Neuronal stem cell (in vitro differentiated cells): ENCODE data around the gene ANAPC15.

Experiments used
- DNase-seq: peaks from one replicate; pipeline ENCODE4 v3.0.0-alpha.2; 2013; ENCODE audit warnings: low spot score
- H2AFZ ChIP-seq: one replicate; pipeline ENCODE4 v1.6.1; 2013; ENCODE audit warnings: mild to moderate bottlenecking, low read length, inconsistent platforms
- H2AK5ac ChIP-seq: 2 replicates; pipeline ENCODE4 v1.6.1; 2013; ENCODE audit warnings: low read depth, mild to moderate bottlenecking, inconsistent platforms, low read length, moderate library complexity, mixed read lengths
- H2BK120ac ChIP-seq: 2 replicates; pipeline ENCODE4 v1.6.1; 2013; ENCODE audit warnings: low read depth, mild to moderate bottlenecking, inconsistent platforms, low read length, moderate library complexity, mixed read lengths
- H2BK12ac ChIP-seq: one replicate; pipeline ENCODE4 v1.6.1; 2013; ENCODE audit warnings: low read length, inconsistent platforms
- H2BK15ac ChIP-seq: 2 replicates; pipeline ENCODE4 v1.6.1; 2013; ENCODE audit warnings: mild to moderate bottlenecking, low read length, inconsistent platforms, mixed read lengths
- H2BK5ac ChIP-seq: one replicate; pipeline ENCODE4 v1.6.1; 2013; ENCODE audit warnings: inconsistent platforms, mild to moderate bottlenecking, low read length, moderate library complexity
- H3K14ac ChIP-seq: one replicate; pipeline ENCODE4 v1.6.1; 2013; ENCODE audit warnings: low read length, inconsistent platforms
- H3K18ac ChIP-seq: 2 replicates; pipeline ENCODE4 v1.6.1; 2013; ENCODE audit warnings: low read length, inconsistent platforms
- H3K23ac ChIP-seq: 2 replicates; pipeline ENCODE4 v1.6.1; 2013; ENCODE audit warnings: low read depth, mild to moderate bottlenecking, mixed read lengths, low read length, inconsistent platforms; ENCODE audit not compliant: poor library complexity
- H3K27ac ChIP-seq: replicated peaks from 3 replicates; pipeline ENCODE4 v1.5.1; 2013; ENCODE audit warnings: low read length, inconsistent platforms
- H3K27me3 ChIP-seq, 3 experiments: 2 replicates each; pipeline ENCODE4 v1.6.1; 2013; ENCODE audit warnings: low read length in 3 of 3, mild to moderate bottlenecking in 2 of 3, inconsistent platforms in 1 of 3, low read depth in 1 of 3, mixed read lengths in 1 of 3, moderate library complexity in 1 of 3; ENCODE audit not compliant: control insufficient read depth in 3 of 3, insufficient read depth in 3 of 3
- H3K36me3 ChIP-seq, 2 donors: replicated peaks in 1 of 2; 2 replicates each; pipeline ENCODE4 v1.6.1; 2013; ENCODE audit warnings: low read length in 2 of 2; ENCODE audit not compliant: control insufficient read depth in 2 of 2, insufficient read depth in 2 of 2
- H3K4ac ChIP-seq: 2 replicates; pipeline ENCODE4 v1.6.1; 2013; ENCODE audit warnings: inconsistent platforms, mild to moderate bottlenecking, low read length, moderate library complexity
- H3K4me1 ChIP-seq, 2 donors: 1 replicate in 1 of 2; 2 replicates in 1 of 2; pipeline ENCODE4 v1.6.1; 2013; ENCODE audit warnings: low read length in 2 of 2, low read depth in 1 of 2; ENCODE audit not compliant: control insufficient read depth in 2 of 2, insufficient read depth in 1 of 2
- H3K4me2 ChIP-seq: one replicate; pipeline ENCODE4 v1.6.1; 2013; ENCODE audit warnings: mild to moderate bottlenecking, low read length, inconsistent platforms; ENCODE audit not compliant: insufficient read depth, poor library complexity, severe bottlenecking
- H3K4me3 ChIP-seq, 2 donors: 2 replicates each; pipeline ENCODE4 v1.5.1; 2013; ENCODE audit warnings: low read length in 2 of 2, mild to moderate bottlenecking in 2 of 2, inconsistent platforms in 1 of 2, moderate library complexity in 1 of 2
- H3K79me1 ChIP-seq: one replicate; pipeline ENCODE4 v1.6.1; 2013; ENCODE audit warnings: low read depth, mild to moderate bottlenecking, inconsistent platforms, low read length, moderate library complexity
- H3K9ac ChIP-seq: one replicate; pipeline ENCODE4 v1.6.1; 2013; ENCODE audit warnings: mild to moderate bottlenecking, low read depth, low read length, inconsistent platforms; ENCODE audit not compliant: poor library complexity
- H3K9me3 ChIP-seq, 2 donors: replicated peaks in 1 of 2; 2 replicates each; pipeline versions ENCODE3 to v1.6.1; 2013; ENCODE audit warnings: low read length in 2 of 2, mild to moderate bottlenecking in 2 of 2, inconsistent platforms in 1 of 2, low read depth in 1 of 2, mixed read lengths in 1 of 2, moderate library complexity in 1 of 2; ENCODE audit not compliant: control insufficient read depth in 2 of 2, insufficient read depth in 1 of 2
- H4K8ac ChIP-seq: one replicate; pipeline ENCODE4 v1.6.1; 2013; ENCODE audit warnings: low read depth, mild to moderate bottlenecking, inconsistent platforms, low read length, moderate library complexity
- H4K91ac ChIP-seq: one replicate; pipeline ENCODE4 v1.6.1; 2013; ENCODE audit warnings: low read length, low read depth, mild to moderate bottlenecking, inconsistent platforms; ENCODE audit not compliant: poor library complexity
- WGBS, 2 donors: extraction: QIAGEN DNeasy Blood & Tissue Kit; methylation state at CpG; one replicate each; pipeline ENCODE4 v1.1.7; 2013; ENCODE audit warnings: missing lambda C conversion rate in 2 of 2, mixed read lengths in 1 of 2; ENCODE audit not compliant: insufficient read length in 2 of 2, insufficient replicate concordance in 1 of 2; ENCODE audit errors: extremely low coverage in 2 of 2; 5-methylcytosine and 5-hydroxymethylcytosine counted together

ANAPC15 gene

GRCh38 chr11:72088076-72088808, 24.3 kb downstream of the ANAPC15 start:
- H2AK5ac ChIP-seq, result no peak overlapping the region
- peaks cover 0 to 2% of the 10 kb centered on the region in 2 donors for H3K4me1 ChIP-seq
- no peak overlapping the region for H2BK15ac ChIP-seq
- H3K4ac ChIP-seq, result no peak overlapping the region
- H3K4me2 ChIP-seq, result no peak overlapping the region
- no peak overlapping the region for H2BK12ac ChIP-seq
- no peak overlapping the region for H2AFZ ChIP-seq
- DNase-seq, result no peak
- no peaks in the 10 kb centered on the region for H3K9me3 ChIP-seq
- H2BK120ac ChIP-seq, result no peak overlapping the region
- H3K79me1 ChIP-seq, result no peaks in the 10 kb centered on the region
- no peak overlapping the region for H4K8ac ChIP-seq
- no peak overlapping the region for H3K4me3 ChIP-seq
- H2BK5ac ChIP-seq, result no peak overlapping the region
- no CpG with 5 or more reads among the region's 4 CpGs for WGBS, 2 donors
- peaks cover 5 to 41% of the 10 kb centered on the region in 2 donors for H3K36me3 ChIP-seq
- H4K91ac ChIP-seq, result no peak overlapping the region
- H3K14ac ChIP-seq, result no peak overlapping the region
- no peak overlapping the region for H3K23ac ChIP-seq
- no peak overlapping the region for H3K9ac ChIP-seq
- no peak overlapping the region for H3K27ac ChIP-seq
- H3K18ac ChIP-seq, result no peak overlapping the region
- H3K27me3 ChIP-seq, result no peaks in the 10 kb centered on the region

- Histone ChIP-seq H4K91ac (no peak overlapping the region), H3K4me3 (no peak overlapping the region), H3K23ac (no peak overlapping the region), H2BK5ac (no peak overlapping the region), H3K4ac (no peak overlapping the region), H2AK5ac (no peak overlapping the region), H3K9me3 (no peaks in the 10 kb centered on the region), H2BK12ac (no peak overlapping the region), H3K79me1 (no peaks in the 10 kb centered on the region), H3K36me3 (peaks cover 5 to 36% of the 10 kb centered on the region in 2 donors), H3K4me1 (peaks cover 2 to 3% of the 10 kb centered on the region in 2 donors), H2BK15ac (no peak overlapping the region), H3K27me3 (no peaks in the 10 kb centered on the region), H3K14ac (no peak overlapping the region), H3K4me2 (peak overlapping the region; percentile 35), H3K27ac (peak overlapping the region; percentile 42), H3K18ac (no peak overlapping the region), H3K9ac (no peak overlapping the region), H4K8ac (no peak overlapping the region), H2BK120ac (no peak overlapping the region), H2AFZ (no peak overlapping the region)
- DNase-seq, result no peak
- no CpG with 5 or more reads among the region's 3 CpGs for WGBS, 2 donors
Observed at GRCh38 chr11:72085621-72086351, 26.7 kb downstream of the ANAPC15 start.

- no peak overlapping the region for H4K8ac ChIP-seq
- H2BK120ac ChIP-seq, result no peak overlapping the region
- no peak overlapping the region for H3K14ac ChIP-seq
- peaks cover 2 to 3% of the 10 kb centered on the region in 2 donors for H3K4me1 ChIP-seq
- H3K18ac ChIP-seq, result no peak overlapping the region
- H3K79me1 ChIP-seq, result no peaks in the 10 kb centered on the region
- no peak overlapping the region for H2AFZ ChIP-seq
- no peak overlapping the region for H2BK5ac ChIP-seq
- H3K4me2 ChIP-seq, result no peak overlapping the region
- H2BK15ac ChIP-seq, result no peak overlapping the region
- no peak overlapping the region for H2AK5ac ChIP-seq
- no peak overlapping the region for H4K91ac ChIP-seq
- H3K23ac ChIP-seq, result no peak overlapping the region
- H3K9me3 ChIP-seq, result no peaks in the 10 kb centered on the region
- no peaks in the 10 kb centered on the region for H3K27me3 ChIP-seq
- H3K4me3 ChIP-seq, result no peak overlapping the region
- DNase-seq, result no peak
- H3K9ac ChIP-seq, result no peak overlapping the region
- no peak overlapping the region for H3K27ac ChIP-seq
- no CpG with 5 or more reads among the region's 1 CpG for WGBS, 2 donors
- peaks cover 4 to 27% of the 10 kb centered on the region in 2 donors for H3K36me3 ChIP-seq
- H3K4ac ChIP-seq, result no peak overlapping the region
- H2BK12ac ChIP-seq, result no peak overlapping the region
Observed at GRCh38 chr11:72084965-72085364, 27.5 kb downstream of the ANAPC15 start.

- H3K27ac ChIP-seq, result no peak overlapping the region
- no peaks in the 10 kb centered on the region for H3K9me3 ChIP-seq
- H4K91ac ChIP-seq, result no peak overlapping the region
- H3K4ac ChIP-seq, result no peak overlapping the region
- no peak overlapping the region for H2BK12ac ChIP-seq
- no peaks in the 10 kb centered on the region for H3K79me1 ChIP-seq
- H3K4me2 ChIP-seq, result no peak overlapping the region
- no peak overlapping the region for H3K23ac ChIP-seq
- WGBS, 2 donors, result no CpG with 5 or more reads among the region's 4 CpGs
- H3K36me3 ChIP-seq, result peaks cover 2 to 18% of the 10 kb centered on the region in 2 donors
- H3K9ac ChIP-seq, result no peak overlapping the region
- H2BK5ac ChIP-seq, result no peak overlapping the region
- no peak overlapping the region for H2BK120ac ChIP-seq
- no peak overlapping the region for H2AFZ ChIP-seq
- H3K27me3 ChIP-seq, result no peaks in the 10 kb centered on the region
- no peak overlapping the region for H3K4me3 ChIP-seq
- DNase-seq, result no peak
- peaks cover 2 to 3% of the 10 kb centered on the region in 2 donors for H3K4me1 ChIP-seq
- no peak overlapping the region for H2AK5ac ChIP-seq
- no peak overlapping the region for H3K14ac ChIP-seq
- no peak overlapping the region for H3K18ac ChIP-seq
- H4K8ac ChIP-seq, result no peak overlapping the region
- no peak overlapping the region for H2BK15ac ChIP-seq
Observed at GRCh38 chr11:72084076-72084475, 28.4 kb downstream of the ANAPC15 start.
